Tibial nerve (tissue), 4 donors: ENCODE results near the gene SIT1. TPM values are rescaled to one million over a fixed set of nuclear protein-coding genes. Genes with fewer than 3 reads are reported as not detected.
A peak's percentile ranks its signal among the peaks of the same experiment; 100 is the strongest.

Experiments
- DNase-seq, 2 donors: peaks; one replicate each; pipeline ENCODE4 v3.0.0-alpha.2; 2019; ENCODE audit warnings: low spot score in 2 of 2
- H3K27ac ChIP-seq, 4 donors: fragments of 200-600 bp; sonication (generic) in 3 of 4; one replicate each; pipeline ENCODE4 v1.5.1; 2017 to 2019; ENCODE audit warnings: mild to moderate bottlenecking in 1 of 4
- H3K27me3 ChIP-seq, 2 donors: fragments of 200-600 bp; sonication (generic) in 1 of 2; one replicate each; pipeline versions ENCODE4 v1.5.1 to v1.6.0; 2017 to 2019
- H3K36me3 ChIP-seq, 3 donors: fragments of 200-600 bp; sonication (generic); one replicate each; pipeline ENCODE4 v1.5.1; 2018 to 2019
- H3K4me1 ChIP-seq, 4 donors: fragments of 200-600 bp; sonication (generic) in 3 of 4; one replicate each; pipeline ENCODE4 v1.5.1; 2017 to 2019
- H3K4me3 ChIP-seq, 4 donors: fragments of 200-600 bp; sonication (generic) in 3 of 4; one replicate each; pipeline ENCODE4 v1.5.1; 2017 to 2019; ENCODE audit warnings: mild to moderate bottlenecking in 1 of 4, moderate library complexity in 1 of 4
- H3K9me3 ChIP-seq, 4 donors: fragments of 200-600 bp; sonication (generic) in 3 of 4; one replicate each; pipeline ENCODE4 v1.5.1; 2017 to 2019
- EP300 ChIP-seq, 2 donors: sonication (generic); formaldehyde crosslinking; IDR thresholded peaks; one replicate each; pipeline ENCODE4 v1.6.1; 2017; ENCODE audit warnings: antibody characterized with exemption in 2 of 2, mild to moderate bottlenecking in 1 of 2
- POLR2A ChIP-seq, 2 donors: fragments of 450-650 bp; IDR thresholded peaks; one replicate each; pipeline ENCODE4 v1.6.1; 2017; ENCODE audit warnings: antibody characterized with exemption in 2 of 2, mild to moderate bottlenecking in 2 of 2, moderate library complexity in 2 of 2
- WGBS, 2 donors: methylation state at CpG; one replicate each; pipeline ENCODE4 v1.1.5; 2018; 5-methylcytosine and 5-hydroxymethylcytosine counted together
- total RNA-seq, 4 donors: library from RNA; depleted of rRNA; stranded (reverse); fragments of >200 nt; gene quantifications; one replicate each; pipeline ENCODE4 v1.1.0, GENCODE V29; 2016
- TF ChIP-seq, protein P1 (sequence below), 5 experiments: fragments of 200-600 bp in 3 of 5; fragments of 450-650 bp in 2 of 5; sonication (generic) in 3 of 5; IDR thresholded peaks; one replicate each; pipeline ENCODE4 v1.5.1; 2016 to 2019; ENCODE audit warnings: antibody characterized with exemption in 5 of 5, mild to moderate bottlenecking in 3 of 5, moderate library complexity in 2 of 5

Gene SIT1
- total RNA-seq, 4 donors from 2014 or later = 0.39 TPM; not detected in 3

DNA sequence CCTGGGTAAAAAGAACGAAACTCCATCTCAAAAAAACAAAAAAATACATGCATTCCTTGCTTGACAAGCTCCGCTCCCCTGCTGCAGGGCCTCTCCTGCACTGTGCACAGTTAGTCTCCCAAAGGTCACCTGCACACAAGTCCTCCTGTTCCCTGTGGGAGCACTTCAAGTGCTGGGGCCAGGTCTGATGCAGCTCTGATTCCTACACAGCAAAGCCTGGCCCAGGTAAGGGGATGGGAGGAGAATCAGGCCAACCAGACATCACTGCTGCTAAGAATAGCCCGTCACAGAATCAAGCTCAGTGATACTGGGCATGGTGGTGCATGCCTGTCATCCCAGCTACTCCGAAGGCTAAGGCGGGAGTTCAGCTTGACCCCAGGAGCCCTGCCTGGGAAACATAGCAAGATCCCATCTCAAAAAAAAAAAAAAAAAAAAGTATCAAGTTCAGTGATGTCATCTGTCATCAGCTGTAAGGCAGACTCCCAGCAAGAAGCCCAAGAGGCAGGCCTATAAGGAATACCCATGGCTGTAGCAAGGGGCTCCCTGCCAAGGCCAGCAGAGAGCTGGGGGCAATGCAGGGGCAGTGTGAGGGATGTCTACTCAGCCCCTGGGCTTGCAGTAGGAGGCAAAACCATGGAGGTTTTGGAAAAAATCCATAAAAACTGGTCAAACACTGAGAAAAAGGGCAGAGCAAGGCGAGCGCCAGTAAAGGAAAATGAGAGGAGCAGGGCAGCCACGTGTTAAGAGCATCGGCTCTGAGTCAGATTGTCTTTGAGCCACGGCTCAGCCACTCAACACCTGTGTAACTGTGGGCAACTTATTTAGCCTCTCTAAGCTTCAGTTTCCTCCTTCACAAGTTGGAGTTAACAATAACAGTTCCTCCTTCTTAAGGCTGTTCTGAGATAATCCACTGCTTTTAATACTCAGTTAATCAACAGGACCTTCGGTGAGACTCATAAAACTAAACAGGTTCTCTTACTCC is 35.8 kb upstream of the SIT1 start:
- no peaks in the 10 kb centered on the region for H3K9me3 ChIP-seq
- H3K36me3 ChIP-seq = peaks cover 0 to 47% (median 0%) of the 10 kb centered on the region in 3 donors
- DNase-seq = no peak
- H3K4me3 ChIP-seq = peak overlapping the region in 1 of 4 donors; percentile 82
- H3K27me3 ChIP-seq = no peaks in the 10 kb centered on the region
- TF ChIP-seq POLR2A (IDR thresholded peaks at IDR 0.05) (no peak), EP300 (IDR thresholded peaks at IDR 0.05) (no peak)
- TF ChIP-seq, protein P1, sequence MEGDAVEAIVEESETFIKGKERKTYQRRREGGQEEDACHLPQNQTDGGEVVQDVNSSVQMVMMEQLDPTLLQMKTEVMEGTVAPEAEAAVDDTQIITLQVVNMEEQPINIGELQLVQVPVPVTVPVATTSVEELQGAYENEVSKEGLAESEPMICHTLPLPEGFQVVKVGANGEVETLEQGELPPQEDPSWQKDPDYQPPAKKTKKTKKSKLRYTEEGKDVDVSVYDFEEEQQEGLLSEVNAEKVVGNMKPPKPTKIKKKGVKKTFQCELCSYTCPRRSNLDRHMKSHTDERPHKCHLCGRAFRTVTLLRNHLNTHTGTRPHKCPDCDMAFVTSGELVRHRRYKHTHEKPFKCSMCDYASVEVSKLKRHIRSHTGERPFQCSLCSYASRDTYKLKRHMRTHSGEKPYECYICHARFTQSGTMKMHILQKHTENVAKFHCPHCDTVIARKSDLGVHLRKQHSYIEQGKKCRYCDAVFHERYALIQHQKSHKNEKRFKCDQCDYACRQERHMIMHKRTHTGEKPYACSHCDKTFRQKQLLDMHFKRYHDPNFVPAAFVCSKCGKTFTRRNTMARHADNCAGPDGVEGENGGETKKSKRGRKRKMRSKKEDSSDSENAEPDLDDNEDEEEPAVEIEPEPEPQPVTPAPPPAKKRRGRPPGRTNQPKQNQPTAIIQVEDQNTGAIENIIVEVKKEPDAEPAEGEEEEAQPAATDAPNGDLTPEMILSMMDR (IDR thresholded peaks at IDR 0.05) = no peak
- H3K27ac ChIP-seq = peak overlapping the region in 2 of 4 donors; percentile 58 to 96
- H3K4me1 ChIP-seq = peaks cover 0 to 64% (median 9%) of the 10 kb centered on the region in 4 donors
- 50 to 64% methylated on average over 11 of the region's 11 CpGs for WGBS, 2 donors

DNA sequence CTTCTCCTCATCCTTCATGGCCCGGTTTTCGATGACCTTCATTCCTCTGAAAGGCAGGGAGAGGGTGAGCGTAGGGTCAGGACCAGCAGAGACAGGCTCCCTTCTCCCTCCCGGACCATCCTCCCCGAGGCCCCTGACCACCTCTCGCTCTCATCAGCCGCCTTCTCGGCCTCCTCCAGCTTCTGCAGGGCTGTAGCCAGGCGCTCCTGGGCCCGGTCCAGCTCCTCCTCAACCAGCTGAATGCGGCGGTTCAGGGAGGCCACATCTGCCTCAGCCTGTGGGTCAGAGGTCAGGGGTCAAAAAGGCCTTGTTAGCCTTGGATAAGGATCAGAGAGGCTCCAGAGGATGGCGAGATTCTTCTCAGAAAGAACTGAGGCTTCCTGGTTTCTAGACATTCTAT is 34.8 kb upstream of the SIT1 start:
- WGBS, 2 donors = 35 to 48% methylated on average over 13 of the region's 13 CpGs
- Histone ChIP-seq H3K4me3 (peak overlapping the region in 1 of 4 donors; percentile 82), H3K27me3 (no peaks in the 10 kb centered on the region), H3K4me1 (peaks cover 0 to 59% (median 9%) of the 10 kb centered on the region in 4 donors), H3K27ac (peak overlapping the region in 1 of 4 donors; percentile 96), H3K36me3 (peaks cover 0 to 47% (median 0%) of the 10 kb centered on the region in 3 donors), H3K9me3 (no peaks in the 10 kb centered on the region)
- peak in 1 of 2 donors; percentile 35 for DNase-seq
- TF ChIP-seq EP300 (IDR thresholded peaks at IDR 0.05) = peak in 1 of 2 donors; percentile 38
- TF ChIP-seq POLR2A (IDR thresholded peaks at IDR 0.05) = no peak
- TF ChIP-seq, protein P1 (IDR thresholded peaks at IDR 0.05) = no peak

DNA sequence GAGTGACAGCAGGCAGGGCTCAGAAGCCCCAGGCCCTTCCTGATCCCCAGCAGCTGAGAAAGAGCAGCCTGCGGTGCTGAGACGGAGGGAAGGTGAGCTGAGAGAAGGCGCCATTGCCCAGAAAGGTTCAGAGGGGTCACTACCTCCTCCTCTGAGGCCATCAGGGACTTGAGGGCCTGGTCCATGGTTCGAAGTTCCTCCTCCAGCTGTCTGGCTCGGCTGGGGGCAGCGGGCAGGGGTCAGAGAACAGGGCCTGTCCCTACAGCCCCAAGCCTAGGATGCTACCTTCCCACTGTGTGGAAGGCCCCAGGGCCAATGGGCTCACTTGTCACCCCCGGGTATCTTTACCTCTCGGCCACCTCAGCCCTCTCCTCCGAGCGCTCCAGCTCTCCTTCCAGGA is 34.2 kb upstream of the SIT1 start:
- Histone ChIP-seq H3K4me3 (peak overlapping the region in 1 of 4 donors; percentile 2), H3K9me3 (no peaks in the 10 kb centered on the region), H3K27me3 (no peaks in the 10 kb centered on the region), H3K27ac (peak overlapping the region in 2 of 4 donors; percentile 43 to 96), H3K4me1 (peaks cover 0 to 55% (median 9%) of the 10 kb centered on the region in 4 donors), H3K36me3 (peaks cover 0 to 47% (median 0%) of the 10 kb centered on the region in 3 donors)
- no peak for TF ChIP-seq EP300 (IDR thresholded peaks at IDR 0.05)
- TF ChIP-seq POLR2A (IDR thresholded peaks at IDR 0.05) = no peak
- TF ChIP-seq, protein P1 (IDR thresholded peaks at IDR 0.05) = no peak
- 83 to 95% methylated on average over 10 of the region's 10 CpGs for WGBS, 2 donors
- no peak for DNase-seq

DNA sequence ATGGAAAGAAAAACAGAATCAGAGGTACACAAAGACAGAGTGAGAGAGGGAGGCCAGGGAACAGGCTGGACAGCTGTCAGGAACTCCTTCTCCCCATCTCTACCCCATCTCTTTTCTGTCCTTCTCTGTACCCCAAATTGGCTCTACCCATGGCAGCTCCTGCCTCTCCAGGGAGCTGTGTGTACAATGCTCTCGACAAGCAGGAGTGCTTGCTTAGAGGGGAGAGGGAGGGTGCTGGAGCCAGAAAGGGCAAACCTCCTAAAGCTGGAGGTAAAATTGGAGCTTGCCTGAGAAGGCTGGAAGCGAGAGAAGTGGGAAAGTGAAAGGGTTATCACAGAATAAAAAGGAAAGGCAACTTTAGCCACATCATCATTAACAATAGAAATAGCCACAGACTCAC is 32.6 kb upstream of the SIT1 start:
- Histone ChIP-seq H3K27ac (peak overlapping the region in 1 of 4 donors; percentile 7), H3K36me3 (peaks cover 0 to 47% (median 0%) of the 10 kb centered on the region in 3 donors), H3K4me1 (peaks cover 0 to 39% (median 6%) of the 10 kb centered on the region in 4 donors), H3K27me3 (no peaks in the 10 kb centered on the region), H3K4me3 (no peak overlapping the region), H3K9me3 (no peaks in the 10 kb centered on the region)
- 60 to 75% methylated on average over 2 of the region's 2 CpGs for WGBS, 2 donors
- TF ChIP-seq POLR2A (IDR thresholded peaks at IDR 0.05) = no peak
- TF ChIP-seq, protein P1 (IDR thresholded peaks at IDR 0.05) = no peak
- TF ChIP-seq EP300 (IDR thresholded peaks at IDR 0.05) = no peak
- DNase-seq = no peak
